Right renal pelvis (tissue), 4 donors: ENCODE results near the gene TNNT3. TPM values are rescaled to one million over a fixed set of nuclear protein-coding genes. Genes with fewer than 3 reads are reported as not detected.

ENCODE experiments used
- DNase-seq, 4 donors: peaks; one replicate each; pipeline ENCODE4 v3.0.0-alpha.2; 2013; ENCODE audit warnings: low read depth in 4 of 4, low spot score in 3 of 4, missing footprints in 1 of 4
- polyA plus RNA-seq, 4 donors: library from polyadenylated mRNA; unstranded; fragments of 120-200 nt; gene quantifications; one replicate each; pipeline ENCODE4 v1.2.1, GENCODE V29; 2013; ENCODE audit not compliant: insufficient read length in 4 of 4

TNNT3 gene
- polyA plus RNA-seq, 4 donors = 5.9 to 15.3 (median 8.8) TPM

DNA sequence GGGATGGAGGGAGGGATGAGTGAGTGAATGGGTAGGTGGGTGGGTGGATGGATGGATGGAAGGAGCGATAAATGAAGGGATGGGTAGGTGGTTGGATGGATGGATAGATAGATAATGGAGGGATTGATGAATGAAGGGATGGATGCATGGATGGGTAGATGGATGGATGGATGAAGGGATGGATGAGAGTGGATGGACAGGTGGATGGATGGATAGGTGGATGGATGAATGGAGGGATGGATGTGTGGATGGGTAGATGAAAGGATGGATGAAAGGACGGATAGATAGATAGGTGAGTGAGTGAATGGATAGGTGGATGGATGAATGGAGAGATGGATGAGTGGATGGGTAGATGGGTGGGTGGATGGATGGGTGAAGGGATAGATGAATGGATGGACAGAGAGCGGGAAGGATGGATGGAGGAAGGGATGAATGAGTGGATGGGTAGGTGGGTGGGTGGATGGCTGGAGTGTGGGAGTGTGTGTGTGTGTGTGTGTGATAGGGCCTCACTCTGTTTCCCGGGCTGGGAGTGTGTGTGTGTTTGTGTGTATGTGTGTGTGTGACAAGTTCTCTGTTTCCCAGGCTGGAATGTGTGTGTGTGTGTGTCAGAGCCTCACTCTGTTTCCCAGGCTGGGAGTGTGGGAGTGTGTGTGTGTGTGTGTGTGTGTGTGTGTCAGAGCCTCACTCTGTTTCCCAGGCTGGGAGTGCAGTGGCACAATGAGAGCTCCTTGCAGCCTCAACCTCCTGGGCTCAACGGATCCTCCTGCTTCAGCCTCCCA is 25.7 kb upstream of the TNNT3 start:
- DNase-seq = no peak

DNA sequence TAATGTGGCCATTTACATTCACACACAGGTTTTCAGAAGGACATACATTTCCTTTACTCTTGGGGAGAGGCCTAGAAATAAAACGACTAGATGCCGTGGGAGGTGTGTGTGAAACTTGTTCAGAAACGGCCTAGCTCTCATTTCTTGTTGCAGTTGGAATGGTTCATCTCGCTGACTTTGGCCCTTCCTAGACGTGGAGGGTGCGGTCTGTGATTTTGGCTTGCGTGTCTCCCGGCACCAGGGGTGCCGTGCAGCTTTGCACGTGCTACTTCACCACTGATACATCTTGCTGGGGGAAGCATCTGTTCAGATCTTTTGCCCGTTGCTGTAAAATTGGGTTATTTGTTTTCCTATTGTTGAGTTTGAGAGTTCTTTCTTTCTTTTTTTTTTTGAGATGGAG is 24.7 kb upstream of the TNNT3 start:
- no peak for DNase-seq

DNA sequence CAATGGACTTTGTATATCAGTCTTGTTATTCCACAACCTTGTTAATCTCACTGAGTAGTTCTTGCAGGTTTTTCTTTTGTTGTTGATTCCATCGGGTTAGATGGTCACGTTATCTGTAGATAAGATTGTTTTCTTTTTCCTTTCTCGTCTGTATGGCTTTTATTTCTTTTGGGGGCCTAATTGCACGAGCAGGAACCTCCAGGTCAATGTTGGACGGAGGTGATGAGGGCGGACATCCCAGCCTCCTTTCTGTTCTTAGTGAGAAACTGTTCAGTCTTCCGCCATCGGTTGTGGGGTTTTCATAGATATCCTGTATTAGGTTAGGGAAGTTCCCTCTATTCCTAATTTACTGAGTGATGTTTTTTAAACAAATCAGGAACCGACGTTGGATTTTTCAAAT is 23.0 kb upstream of the TNNT3 start:
- no peak for DNase-seq

DNA sequence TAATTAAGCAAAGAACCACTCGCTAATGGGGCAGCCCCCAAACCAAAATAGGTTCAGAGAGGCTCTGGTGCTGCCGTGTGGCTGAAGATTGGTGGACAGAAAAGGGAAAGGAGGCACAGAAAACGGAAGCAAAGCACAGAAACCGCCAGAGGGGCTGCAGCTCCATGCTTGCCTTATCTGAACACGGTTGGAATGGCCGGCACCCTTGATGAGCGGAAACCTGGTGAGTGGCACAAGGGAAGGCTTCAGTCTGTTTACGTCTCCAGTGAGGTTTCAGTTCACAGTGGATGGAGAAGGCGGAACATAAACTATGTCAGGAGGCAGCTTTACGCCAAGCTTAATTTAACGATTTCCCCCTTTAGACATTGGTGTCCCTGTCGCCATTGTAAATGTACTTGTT is 22.6 kb upstream of the TNNT3 start:
- DNase-seq = no peak

DNA sequence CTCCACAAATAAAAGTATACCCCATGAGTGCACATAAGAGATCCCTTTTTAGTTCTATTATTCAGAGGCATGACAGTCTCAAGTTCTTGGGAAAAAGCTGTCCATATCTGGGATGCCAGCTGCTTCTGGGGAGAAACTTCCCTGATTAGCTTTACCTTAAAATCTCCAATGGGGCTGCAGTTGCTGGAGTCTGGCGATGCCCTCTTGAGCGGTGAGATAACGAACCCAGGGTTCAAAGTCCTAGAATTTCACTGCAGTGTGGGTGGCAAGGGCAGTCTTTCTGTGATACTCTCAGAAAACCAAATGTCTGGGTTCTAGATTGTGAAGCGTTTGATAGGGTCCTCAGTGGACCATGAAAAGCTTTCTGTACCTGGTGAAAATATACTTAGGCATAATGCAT is 20.4 kb upstream of the TNNT3 start:
- no peak for DNase-seq

DNA sequence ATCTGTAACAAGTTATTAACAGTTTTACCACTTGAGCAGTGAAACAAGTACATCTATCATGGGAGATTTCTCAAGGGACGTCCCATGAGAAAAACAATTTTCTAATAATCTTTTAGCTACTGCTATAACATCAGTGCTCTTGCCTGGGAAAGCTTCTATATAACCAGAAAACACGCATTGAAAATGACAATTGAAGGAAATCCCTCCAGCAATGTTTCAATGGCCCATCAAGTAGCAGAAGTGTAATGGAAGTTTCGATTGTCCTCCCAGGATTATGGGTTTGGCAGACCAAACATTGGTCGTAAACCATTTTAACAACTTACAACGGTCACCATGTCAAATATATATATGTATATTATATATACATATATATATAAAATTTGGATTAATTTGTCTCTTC is 19.8 kb upstream of the TNNT3 start:
- DNase-seq = no peak

DNA sequence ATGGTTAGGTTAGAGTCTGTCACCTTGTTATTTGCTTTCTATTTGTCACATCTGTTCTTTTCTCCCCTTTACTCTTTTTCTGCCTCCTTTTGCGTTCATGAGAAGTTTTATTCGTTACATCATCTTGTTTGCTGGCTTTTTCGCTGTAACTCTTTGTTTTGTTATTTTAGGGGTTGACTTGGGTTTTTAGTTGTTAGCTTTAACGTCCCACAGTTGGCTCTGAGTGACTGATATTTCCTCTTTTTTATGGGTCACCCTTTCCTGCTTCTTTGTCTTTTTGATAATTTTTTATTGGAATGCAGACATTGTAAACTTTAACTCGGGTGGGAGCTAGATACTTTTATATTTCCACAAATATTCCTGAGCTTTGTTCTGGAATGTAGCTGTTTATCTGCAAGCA is 13.3 kb upstream of the TNNT3 start:
- DNase-seq = no peak

DNA sequence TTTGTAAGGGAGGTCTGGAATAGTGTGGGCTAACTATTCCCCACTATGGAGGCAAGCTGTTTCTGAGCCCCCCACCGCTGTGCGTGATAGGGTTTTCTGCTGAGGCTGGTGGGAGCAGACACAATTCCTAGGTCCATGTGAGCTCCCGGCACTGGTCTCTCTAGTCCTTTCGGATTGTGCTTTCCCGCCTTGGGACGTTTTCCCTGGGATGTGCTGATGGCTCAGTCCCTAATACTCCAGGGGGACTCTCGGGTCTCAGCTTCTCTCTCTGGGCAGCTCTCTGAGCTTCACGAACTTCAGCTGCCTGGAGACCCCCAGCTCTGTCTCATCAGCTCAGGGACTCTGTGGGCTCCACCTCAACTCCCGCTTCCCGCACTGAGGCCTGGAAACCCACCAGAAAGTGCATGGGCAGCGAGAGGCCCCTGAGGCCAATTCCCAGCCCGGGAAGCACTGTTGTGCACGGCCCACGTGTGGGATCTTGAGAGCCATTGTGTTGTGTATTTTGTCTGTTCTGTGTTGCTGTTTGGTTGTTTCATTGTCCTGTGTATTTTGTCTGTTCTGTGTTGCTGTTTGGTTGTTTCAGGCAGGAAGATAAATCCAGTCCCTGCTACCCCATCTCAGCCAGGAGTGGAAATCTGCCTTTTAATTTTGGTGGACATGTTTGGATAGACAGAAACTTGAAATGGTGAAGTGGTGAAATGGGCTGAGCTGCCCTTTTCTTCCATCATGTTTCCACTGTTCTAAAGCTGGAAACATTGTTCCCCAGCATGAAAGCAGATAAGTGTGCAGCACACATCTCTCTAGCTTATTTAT is 12.7 kb upstream of the TNNT3 start:
- DNase-seq = no peak

DNA sequence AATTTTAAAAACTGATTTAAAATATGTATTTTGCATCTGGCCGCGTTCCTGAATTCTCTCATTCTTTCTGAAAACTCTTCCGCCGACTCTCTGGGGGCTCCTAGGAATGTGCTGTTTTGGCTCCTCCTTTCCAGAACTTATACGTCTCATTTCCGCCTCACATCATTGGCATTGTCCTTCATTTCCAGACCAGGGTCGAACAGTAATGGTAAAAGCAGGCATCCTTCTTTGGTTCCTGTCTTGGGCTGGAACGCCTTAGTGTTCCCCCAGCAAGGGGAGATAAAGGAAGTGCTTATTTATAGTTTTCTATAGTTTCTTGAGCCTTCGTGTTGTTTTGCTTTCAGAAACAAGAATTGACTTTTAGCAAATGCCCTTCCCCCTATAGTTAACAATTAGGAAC is 10.9 kb upstream of the TNNT3 start:
- no peak for DNase-seq

DNA sequence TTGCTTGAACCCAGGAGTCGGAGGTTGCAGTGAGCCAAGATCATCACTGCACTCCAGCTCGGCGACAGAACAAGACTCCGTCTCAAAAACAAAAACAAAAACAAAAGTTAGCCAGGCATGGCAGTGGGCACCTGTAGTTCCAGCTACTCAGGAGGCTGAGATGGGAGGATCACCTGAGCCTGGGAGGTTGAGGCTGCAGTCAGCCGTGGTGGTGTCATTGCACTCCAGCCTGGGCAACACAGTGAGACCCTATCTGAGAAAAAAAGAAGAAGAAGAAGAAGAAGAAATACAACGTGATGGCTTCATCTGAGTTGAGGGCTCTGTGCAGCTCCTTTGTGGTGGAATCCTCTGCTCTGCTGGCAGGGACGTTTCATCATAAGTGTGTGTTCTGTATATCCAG is 10.0 kb upstream of the TNNT3 start:
- no peak for DNase-seq

DNA sequence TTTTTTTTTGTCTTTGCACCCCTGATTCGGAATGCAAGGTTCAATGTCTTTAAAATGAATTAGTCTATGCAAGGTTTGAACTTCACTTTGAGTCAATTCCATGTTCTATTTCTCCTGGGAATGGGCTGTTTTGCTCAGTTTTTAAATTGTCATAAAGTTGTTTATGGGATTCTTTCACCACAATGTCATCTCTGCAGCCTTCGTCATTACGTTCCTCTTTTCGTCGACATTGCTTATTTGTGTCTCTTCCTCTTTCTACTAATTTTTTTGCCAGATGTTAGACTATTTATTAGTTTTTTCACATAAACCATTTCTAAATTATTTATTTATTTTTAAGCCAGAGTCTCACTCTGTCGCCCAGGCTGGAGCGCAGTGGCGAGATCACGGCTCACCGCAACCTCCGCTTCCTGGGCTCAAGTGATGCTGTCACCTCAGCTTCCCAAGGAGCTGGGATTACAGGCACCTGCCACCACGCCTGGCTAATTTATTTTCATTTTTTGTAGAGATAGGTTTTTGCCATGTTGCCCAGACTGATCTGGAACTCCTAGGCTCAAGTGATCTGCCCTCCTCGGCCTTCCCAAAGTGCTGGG is 7.1 kb upstream of the TNNT3 start:
- DNase-seq = no peak

DNA sequence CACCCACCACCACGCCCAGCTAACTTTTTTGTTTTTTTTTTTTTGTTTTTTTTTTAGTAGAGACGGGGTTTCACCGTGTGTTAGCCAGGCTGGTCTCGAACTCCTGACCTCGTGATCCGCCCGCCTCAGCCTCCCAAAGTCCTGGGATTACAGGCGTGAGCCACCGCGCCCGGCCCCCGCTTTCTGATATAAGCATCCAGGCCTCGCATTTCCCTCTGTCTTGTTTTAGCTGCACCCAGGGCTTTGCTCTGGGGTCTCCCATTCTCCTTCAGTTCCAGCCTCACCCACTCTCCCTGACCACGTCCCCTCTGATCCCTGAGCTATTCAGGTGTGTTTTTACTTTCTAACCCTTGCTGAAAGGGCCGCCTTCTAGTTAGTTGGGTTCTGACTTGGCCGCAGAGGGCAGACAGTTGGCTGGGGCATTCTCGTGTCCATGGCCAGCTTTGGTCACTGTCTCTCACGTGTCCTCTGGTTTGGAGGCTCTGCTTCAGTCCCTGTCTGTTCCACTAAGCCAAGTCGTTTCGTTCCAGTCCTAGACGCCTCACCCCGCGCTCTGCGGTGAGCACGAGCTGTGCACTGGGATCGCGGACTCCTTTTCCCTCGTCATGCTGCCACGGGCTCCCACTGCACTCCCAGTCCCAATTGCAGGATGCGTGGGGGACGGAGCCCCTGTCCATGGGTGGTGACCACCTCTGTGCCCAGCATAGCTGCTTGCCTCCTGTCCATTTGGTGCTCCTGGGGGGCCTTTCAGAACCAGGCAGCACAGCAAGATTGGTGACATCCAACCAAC is 6.0 kb upstream of the TNNT3 start:
- DNase-seq = no peak

DNA sequence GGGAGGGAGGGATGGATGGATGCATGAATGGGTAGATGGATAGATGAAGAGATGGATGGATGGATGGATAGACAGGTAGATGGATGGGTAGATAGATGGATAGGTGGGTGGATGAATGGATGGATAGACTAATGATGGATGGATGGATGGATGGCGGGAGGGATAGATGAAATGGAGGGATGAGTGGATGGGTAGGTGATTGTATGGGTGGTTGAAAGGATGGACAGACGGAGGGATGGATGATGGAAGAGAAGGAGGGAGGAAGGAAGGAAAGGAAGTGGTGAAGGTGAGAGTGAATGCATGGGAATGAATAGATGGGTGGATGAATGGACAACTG is 3.7 kb upstream of the TNNT3 start:
- no peak for DNase-seq

DNA sequence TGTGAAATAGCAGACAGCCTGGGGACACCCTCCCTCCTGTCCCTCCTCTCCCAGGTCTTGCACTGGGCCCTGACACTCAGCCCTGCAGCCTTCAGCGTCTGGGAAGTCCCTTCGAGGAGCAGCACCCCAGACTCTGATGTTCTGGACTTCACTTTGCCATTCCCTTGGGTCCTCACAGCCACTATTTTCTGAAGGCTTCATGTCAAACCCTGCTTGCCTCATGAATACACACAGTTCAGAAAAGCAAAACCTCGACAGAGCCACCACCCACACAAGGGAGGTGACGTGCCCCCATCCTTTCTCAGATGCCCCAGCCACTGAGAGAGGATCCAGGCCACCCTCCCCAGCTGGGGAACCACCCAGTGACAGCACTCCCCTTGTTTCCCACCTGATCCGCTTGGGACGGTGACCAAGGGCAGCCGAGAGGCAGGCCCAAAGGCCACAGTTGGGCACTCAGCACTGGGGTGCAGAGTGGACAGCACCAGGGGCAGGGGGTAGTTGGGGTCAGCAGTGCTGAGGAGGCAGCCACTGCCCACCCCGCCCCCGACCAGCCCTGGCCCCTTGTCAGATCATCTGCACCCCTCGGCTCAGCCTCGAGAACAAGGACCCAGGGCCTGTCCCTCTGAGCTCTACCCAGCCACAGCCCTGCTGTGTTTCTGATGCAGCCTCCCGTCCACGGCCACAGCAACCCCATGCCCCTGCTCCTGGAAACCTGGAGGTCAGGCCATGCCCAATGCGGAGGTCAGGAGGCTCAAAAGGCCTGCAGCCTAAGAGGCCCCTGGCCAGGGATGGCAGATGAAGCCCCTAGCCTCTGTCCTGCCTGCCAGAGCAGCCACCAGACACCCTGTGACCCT is 3.1 kb upstream of the TNNT3 start:
- DNase-seq = no peak

DNA sequence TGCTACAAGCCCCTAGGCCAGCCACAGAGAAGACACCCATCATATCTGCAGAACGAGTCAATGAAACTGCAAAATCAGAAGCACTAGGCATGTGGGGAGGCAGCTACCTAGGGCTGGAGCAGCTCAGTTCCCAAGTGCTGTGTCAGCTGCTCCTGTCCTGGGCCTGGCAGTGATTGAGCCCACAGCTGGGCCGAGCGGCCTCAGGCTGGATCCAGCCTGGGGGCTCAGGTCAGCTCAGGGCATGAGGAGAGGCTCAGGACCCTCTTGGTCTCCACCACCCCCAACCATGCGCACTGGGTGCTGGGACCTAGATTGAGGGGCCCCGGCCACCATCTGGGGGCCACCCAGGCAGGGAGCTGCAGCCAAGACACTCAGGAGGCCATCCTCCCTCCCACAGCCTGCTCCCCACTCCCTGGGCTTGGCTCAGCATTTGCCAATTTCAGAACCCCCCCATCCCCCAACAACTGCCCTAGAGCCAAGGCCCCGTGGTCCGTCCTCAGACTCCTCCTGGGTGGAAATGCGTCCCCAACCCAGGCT is 2.4 kb upstream of the TNNT3 start:
- no peak for DNase-seq

DNA sequence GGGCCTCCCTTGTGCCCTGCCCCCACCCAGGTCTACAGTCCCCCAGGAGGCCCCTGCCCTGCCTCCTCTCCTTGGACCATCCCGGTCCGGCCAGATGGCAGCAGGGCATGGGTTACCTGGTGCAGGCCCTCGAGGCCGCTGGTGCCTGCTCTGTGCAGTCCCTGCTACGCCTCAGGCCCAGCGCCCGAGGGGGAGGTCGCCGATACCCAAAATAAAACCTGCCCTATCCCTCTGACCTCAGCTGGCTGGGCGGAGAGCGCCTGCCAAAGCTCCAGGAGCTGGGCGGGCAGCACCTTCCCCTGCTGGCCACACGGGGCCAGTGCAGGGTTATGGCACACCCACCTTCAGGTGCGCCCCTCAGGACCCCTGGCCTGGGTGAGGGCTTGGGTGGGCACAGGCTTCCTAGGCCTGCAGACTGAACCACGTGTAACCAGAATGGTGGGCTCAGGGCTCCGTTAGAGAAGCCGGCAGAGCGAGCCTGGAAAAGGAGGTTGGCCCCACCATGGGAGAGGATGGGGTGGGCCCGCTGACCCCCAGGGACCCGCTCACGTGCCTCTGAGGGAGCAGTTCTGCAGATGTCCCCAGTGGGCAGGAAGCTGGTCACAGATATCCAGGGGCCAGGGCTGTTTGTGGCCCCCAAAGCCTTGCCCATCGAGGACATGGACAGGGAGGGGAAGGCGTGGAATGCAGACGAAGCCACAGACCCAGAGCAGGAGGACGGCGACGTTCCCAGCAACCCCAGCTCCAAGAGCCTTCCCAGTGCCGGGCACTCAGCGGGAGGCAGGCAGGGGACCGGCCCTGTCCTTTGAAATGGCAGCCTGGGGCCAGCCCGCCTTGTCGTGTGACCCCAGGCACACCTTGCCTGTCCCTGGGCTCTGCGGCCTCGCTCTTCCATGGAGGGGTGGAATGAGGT is 1.7 kb upstream of the TNNT3 start:
- DNase-seq = no peak

DNA sequence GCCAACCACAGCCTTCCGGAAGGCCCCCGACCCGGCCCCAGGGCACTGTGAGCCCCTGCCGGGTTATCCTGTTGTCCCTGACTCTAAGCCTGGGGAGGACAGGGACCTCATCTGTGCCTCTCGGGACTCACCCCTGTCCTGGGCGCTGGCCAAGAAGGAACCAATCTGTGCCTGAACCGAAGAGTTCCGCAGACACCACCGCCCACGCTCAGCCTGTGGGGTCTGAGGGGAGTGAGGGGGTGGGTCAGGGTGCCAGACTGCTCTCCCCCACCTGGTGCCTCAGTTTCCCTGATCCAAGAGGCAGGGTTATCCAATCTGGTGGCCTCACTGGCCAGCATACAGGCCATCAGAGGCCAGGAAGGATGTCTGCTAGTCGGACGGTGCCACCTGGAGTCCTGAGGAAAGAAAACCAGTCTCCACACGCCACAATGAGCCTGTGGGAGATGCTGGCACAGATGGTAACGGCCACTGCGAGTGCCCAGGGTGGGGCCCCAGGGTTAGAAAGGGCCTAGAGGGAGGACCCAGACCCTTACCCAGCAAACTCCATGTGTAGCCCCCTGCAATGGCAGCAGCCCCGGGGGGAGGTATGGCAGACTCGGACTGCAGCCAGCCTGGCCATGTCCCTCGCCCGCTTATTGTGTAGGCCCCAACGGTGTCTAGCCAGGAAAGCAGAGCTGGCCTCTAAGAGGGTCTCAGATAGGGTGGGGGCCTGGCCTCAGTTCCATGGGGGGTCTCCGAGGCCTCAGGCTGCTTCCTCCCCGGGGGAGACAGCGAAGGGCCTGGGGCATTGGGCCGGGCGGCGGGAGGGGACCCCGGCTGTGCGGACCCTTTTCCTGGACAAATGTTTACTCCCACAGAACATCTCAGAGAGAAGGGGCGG is 827 bp upstream of the TNNT3 start:
- DNase-seq = no peak
